Right renal cortex interstitium (tissue), 3 donors: ENCODE results near the gene RBFA. TPM values are rescaled to one million over a fixed set of nuclear protein-coding genes. Genes with fewer than 3 reads are reported as not detected.
A peak's percentile ranks its signal among the peaks of the same experiment; 100 is the strongest.
"Not testable (repeated sequence)": the region's sequence is repeated elsewhere in the genome, so short reads cannot be mapped to it uniquely, and the experiment has no call there.

Source experiments
- DNase-seq, 3 donors: peaks; one replicate each; pipeline ENCODE4 v3.0.0-alpha.2; 2013; ENCODE audit warnings: low read depth in 3 of 3, low spot score in 2 of 3
- polyA plus RNA-seq, 3 donors: library from polyadenylated mRNA; unstranded; fragments of 120-200 nt; gene quantifications; one replicate each; pipeline ENCODE4 v1.2.1, GENCODE V29; 2013; ENCODE audit not compliant: insufficient read length in 3 of 3

The RBFA gene
- polyA plus RNA-seq, 3 donors, result 25.5 to 29.0 (median 27.3) TPM

- not testable (repeated sequence) for DNase-seq
Measured at GRCh38 chr18:80027719-80028118, 6.5 kb upstream of the RBFA start.

GRCh38 chr18:80029690-80030089, 4.5 kb upstream of the RBFA start:
- DNase-seq, result no peak

- DNase-seq, result peak in 2 of 3 donors; percentile 48 to 93
Measured at GRCh38 chr18:80033181-80034067, 810 bp upstream of the RBFA start.

- DNase-seq, result no peak
Measured at GRCh38 chr18:80034852-80035406, 695 bp downstream of the RBFA start.

- no peak for DNase-seq
Measured at GRCh38 chr18:80035997-80036396, 1.8 kb downstream of the RBFA start.

- no peak for DNase-seq
Measured at GRCh38 chr18:80037300-80037699, 3.1 kb downstream of the RBFA start.

GRCh38 chr18:80037869-80038630, 3.8 kb downstream of the RBFA start:
- no peak for DNase-seq

- no peak for DNase-seq
Measured at GRCh38 chr18:80040515-80040914, 6.3 kb downstream of the RBFA start.

GRCh38 chr18:80041424-80041823, 7.2 kb downstream of the RBFA start:
- no peak for DNase-seq

- no peak for DNase-seq
Measured at GRCh38 chr18:80042785-80043184, 8.6 kb downstream of the RBFA start.

GRCh38 chr18:80044072-80044471, 9.8 kb downstream of the RBFA start:
- no peak for DNase-seq

GRCh38 chr18:80046011-80046410, 11.8 kb downstream of the RBFA start:
- no peak for DNase-seq

- no peak for DNase-seq
Measured at GRCh38 chr18:80046431-80046830, 12.2 kb downstream of the RBFA start.

- DNase-seq, result no peak
Measured at GRCh38 chr18:80046961-80047541, 12.8 kb downstream of the RBFA start.

- no peak for DNase-seq
Measured at GRCh38 chr18:80050797-80051196, 16.6 kb downstream of the RBFA start.

- no peak for DNase-seq
Measured at GRCh38 chr18:80056095-80056494, 21.9 kb downstream of the RBFA start.

- no peak for DNase-seq
Measured at GRCh38 chr18:80059945-80060344, 25.7 kb downstream of the RBFA start.

- no peak for DNase-seq
Measured at GRCh38 chr18:80065705-80066104, 31.5 kb downstream of the RBFA start.

GRCh38 chr18:80067321-80067720, 33.1 kb downstream of the RBFA start:
- no peak for DNase-seq

GRCh38 chr18:80067897-80068296, 33.7 kb downstream of the RBFA start:
- DNase-seq, result no peak
